ENCODE measurements around the gene PRR4. TPM values are rescaled to one million over a fixed set of nuclear protein-coding genes. Genes with fewer than 3 reads are reported as not detected.

Gene PRR4
- total RNA-seq, 1 experiment from 2014 or later, result 3.1 TPM

- no peak overlapping the region for H3K27ac Mint-ChIP-seq (ENCODE audit: unreplicated experiment)
- CTCF ChIA-PET, result interaction anchor here (0.8 kb wide), 1 partner anchor 9 kb away, joined by 5 read pairs; no protein-coding TSS in a partner anchor
Measured at GRCh38 chr12:10847744-10848143, 1.5 kb downstream of the PRR4 start.

GRCh38 chr12:10842862-10843261, 6.4 kb downstream of the PRR4 start:
- no peak overlapping the region for H3K27ac Mint-ChIP-seq (ENCODE audit: unreplicated experiment)
- no peaks in the 10 kb centered on the region for H3K36me3 Mint-ChIP-seq (ENCODE audit: insufficient read depth, unreplicated experiment)
- BruUV-seq (replicated peaks), result no TSS peak
- H3K9me3 Mint-ChIP-seq (ENCODE audit: low read depth, unreplicated experiment), result no peaks in the 10 kb centered on the region
- no peaks in the 10 kb centered on the region for H3K27me3 Mint-ChIP-seq (ENCODE audit: unreplicated experiment)
- TF ChIP-seq CTCF (IDR thresholded peaks at IDR 0.05; ENCODE audit: unreplicated experiment), result no peak
- H3K4me3 Mint-ChIP-seq (ENCODE audit: low read depth, unreplicated experiment), result no peak overlapping the region
- intact Hi-C loops (cut with micrococcal nuclease; ENCODE audit: unreplicated experiment), result no loop called here
- no peak for DNase-seq
- H3K4me1 Mint-ChIP-seq (ENCODE audit: low read depth, unreplicated experiment), result no peaks in the 10 kb centered on the region
- CTCF ChIA-PET, result no interaction called here

More at GRCh38 chr12:10847744-10848143, 1.5 kb downstream of the PRR4 start:
- peaks cover 7% of the 10 kb centered on the region for H3K4me1 Mint-ChIP-seq (ENCODE audit: low read depth, unreplicated experiment)
- no peak overlapping the region for H3K4me3 Mint-ChIP-seq (ENCODE audit: low read depth, unreplicated experiment)
- DNase-seq, result no peak
- intact Hi-C loops (cut with micrococcal nuclease; ENCODE audit: unreplicated experiment), result no loop called here
- no peaks in the 10 kb centered on the region for H3K9me3 Mint-ChIP-seq (ENCODE audit: low read depth, unreplicated experiment)
- no peaks in the 10 kb centered on the region for H3K27me3 Mint-ChIP-seq (ENCODE audit: unreplicated experiment)
- H3K36me3 Mint-ChIP-seq (ENCODE audit: insufficient read depth, unreplicated experiment), result no peaks in the 10 kb centered on the region
- TF ChIP-seq CTCF (IDR thresholded peaks at IDR 0.05; ENCODE audit: unreplicated experiment), result no peak
- BruUV-seq (replicated peaks), result no TSS peak

GRCh38 chr12:10838461-10838860, 10.8 kb downstream of the PRR4 start:
- Mint-ChIP-seq H3K36me3 (ENCODE audit: insufficient read depth, unreplicated experiment) (no peaks in the 10 kb centered on the region), H3K4me1 (ENCODE audit: low read depth, unreplicated experiment) (no peaks in the 10 kb centered on the region), H3K9me3 (ENCODE audit: low read depth, unreplicated experiment) (no peaks in the 10 kb centered on the region), H3K27ac (ENCODE audit: unreplicated experiment) (no peak overlapping the region), H3K27me3 (ENCODE audit: unreplicated experiment) (no peaks in the 10 kb centered on the region), H3K4me3 (ENCODE audit: low read depth, unreplicated experiment) (no peak overlapping the region)
- CTCF ChIA-PET, result no interaction called here
- BruUV-seq (replicated peaks), result no TSS peak
- intact Hi-C loops (cut with micrococcal nuclease; ENCODE audit: unreplicated experiment), result no loop called here
- TF ChIP-seq CTCF (IDR thresholded peaks at IDR 0.05; ENCODE audit: unreplicated experiment), result no peak
- no peak for DNase-seq

GRCh38 chr12:10829994-10830393, 19.3 kb downstream of the PRR4 start:
- no peak for DNase-seq
- no peaks in the 10 kb centered on the region for H3K9me3 Mint-ChIP-seq (ENCODE audit: low read depth, unreplicated experiment)
- H3K36me3 Mint-ChIP-seq (ENCODE audit: insufficient read depth, unreplicated experiment), result no peaks in the 10 kb centered on the region
- BruUV-seq (replicated peaks), result no TSS peak
- intact Hi-C loops (cut with micrococcal nuclease; ENCODE audit: unreplicated experiment), result no loop called here
- CTCF ChIA-PET, result no interaction called here
- H3K27me3 Mint-ChIP-seq (ENCODE audit: unreplicated experiment), result no peaks in the 10 kb centered on the region
- H3K4me1 Mint-ChIP-seq (ENCODE audit: low read depth, unreplicated experiment), result no peaks in the 10 kb centered on the region
- no peak for TF ChIP-seq CTCF (IDR thresholded peaks at IDR 0.05; ENCODE audit: unreplicated experiment)
- H3K27ac Mint-ChIP-seq (ENCODE audit: unreplicated experiment), result no peak overlapping the region
- no peak overlapping the region for H3K4me3 Mint-ChIP-seq (ENCODE audit: low read depth, unreplicated experiment)

Data from Calu3 (cell line).